ENCODE measurements around the gene ZBTB21.
"Not testable (repeated sequence)": the region's sequence is repeated elsewhere in the genome, so short reads cannot be mapped to it uniquely, and the experiment has no call there.

ZBTB21 gene

GRCh38 chr21:41966041-41966833, 43.9 kb downstream of the ZBTB21 start:
- DNase-seq: no peak

DNA sequence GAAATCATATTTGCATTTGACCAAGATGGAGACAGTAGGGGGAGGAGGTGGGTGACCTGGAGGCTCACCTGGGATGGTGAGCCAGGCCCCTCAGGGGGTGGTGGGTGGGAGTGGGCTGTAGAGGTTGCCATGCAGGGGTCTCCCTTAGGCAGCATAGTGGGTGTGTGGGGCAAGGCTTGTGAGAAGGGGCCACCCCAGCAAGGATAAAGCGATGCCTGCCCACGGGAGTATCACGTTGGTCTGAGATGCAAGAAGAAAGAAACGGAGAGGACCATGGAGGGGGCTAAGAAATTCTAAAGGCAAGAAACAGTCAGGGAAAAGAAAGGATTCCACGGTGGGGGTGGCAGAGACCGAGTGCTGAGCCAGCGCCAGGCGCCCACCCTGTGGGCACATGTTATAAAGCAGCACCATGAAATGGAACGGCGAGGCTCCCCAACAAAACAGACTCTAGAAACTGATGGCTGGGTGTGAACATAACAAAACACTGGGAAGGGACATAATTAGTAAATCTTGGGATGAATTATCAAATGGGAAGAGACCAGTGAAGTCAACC, 44.6 kb downstream of the ZBTB21 start:
- DNase-seq: no peak

DNA sequence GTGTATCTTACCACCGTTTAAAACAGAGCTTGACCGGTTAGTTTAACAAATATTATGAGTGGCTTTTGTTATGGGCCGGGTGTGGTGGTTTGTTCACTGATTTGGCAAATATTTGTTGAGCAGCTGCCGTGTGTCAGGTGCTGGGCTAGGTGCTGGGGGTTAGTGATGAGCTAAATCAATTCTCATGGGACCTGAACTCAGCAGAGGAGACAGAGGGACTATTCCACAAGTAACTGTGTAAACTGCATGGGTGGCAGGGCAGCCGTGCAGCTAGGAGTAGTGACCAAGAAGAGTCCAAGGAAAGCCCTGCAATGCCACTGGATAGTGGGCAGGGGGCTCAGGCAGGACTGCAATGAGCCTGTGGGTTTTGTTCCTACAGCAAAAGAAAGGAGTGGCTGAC, 45.1 kb downstream of the ZBTB21 start:
- DNase-seq: no peak

- no peak for DNase-seq
Measured at GRCh38 chr21:41964171-41964570, 46.0 kb downstream of the ZBTB21 start.

DNA sequence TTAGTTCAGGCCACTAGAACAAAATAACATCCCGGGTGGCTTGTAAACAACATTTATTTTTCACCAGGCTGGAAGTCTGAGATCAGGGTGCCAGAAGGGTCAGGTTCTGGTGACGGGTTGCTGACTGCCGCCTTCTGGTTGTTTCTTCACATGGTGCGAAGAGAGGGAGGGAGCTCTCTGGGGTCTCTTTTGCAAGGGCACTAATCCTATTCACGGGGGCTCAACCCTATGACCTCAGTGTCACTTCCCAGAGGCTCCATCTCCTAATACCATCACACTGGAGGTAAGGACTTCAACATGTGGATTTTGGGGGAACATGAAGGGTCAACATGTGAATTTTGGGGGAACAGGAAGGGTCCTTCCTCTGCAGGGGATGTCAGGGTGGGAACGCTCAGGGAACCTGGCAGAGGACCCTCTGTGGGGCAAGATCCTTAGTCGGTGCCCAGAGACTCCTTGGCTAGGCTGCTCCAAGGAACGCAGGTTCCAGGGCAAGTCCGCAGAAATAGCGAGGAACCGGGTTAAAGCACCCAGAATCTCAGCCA, 47.7 kb downstream of the ZBTB21 start:
- DNase-seq: no peak

- DNase-seq: no peak
Measured at GRCh38 chr21:41961753-41962152, 48.4 kb downstream of the ZBTB21 start.

DNA sequence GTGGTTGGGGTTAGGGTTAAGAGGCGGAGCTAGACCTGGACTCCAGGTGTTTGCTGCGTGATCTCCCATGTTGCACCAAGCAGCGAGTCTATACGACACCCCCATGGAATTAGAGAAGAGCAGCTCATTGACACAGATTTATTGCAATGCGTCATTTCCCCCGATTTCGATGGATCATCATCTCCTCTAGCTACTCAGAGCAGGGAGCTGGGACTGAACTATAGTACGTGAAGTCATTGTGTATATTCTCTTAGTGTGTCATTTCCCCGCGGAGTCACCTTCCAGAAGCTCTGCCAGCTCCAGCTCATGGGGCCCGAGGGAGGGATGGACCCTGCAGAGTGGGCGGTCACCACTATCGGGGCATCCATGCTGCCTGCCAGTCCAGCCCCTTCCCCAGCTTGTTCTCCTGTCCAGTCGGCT, 48.9 kb downstream of the ZBTB21 start:
- DNase-seq: no peak

- no peak for DNase-seq
Measured at GRCh38 chr21:41960386-41960785, 49.8 kb downstream of the ZBTB21 start.

DNA sequence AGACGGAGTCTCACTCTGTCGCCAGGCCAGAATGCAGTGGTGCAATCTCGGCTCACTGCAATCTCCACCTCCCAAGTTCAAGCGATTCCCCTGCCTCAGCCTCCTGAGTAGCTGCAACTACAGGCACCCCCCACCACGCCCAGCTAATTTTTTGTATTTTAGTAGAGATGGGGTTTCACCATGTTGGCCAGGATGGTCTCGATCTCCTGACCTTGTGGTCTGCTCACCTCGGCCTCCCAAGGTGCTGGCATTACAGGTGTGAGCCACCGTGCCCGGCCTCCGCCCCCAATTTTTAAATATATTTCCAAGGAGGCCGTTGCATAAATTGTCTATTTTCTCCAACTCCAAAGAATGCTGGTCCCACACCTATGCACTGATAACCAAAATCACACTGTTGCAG, 50.5 kb downstream of the ZBTB21 start:
- not testable (repeated sequence) for DNase-seq

DNA sequence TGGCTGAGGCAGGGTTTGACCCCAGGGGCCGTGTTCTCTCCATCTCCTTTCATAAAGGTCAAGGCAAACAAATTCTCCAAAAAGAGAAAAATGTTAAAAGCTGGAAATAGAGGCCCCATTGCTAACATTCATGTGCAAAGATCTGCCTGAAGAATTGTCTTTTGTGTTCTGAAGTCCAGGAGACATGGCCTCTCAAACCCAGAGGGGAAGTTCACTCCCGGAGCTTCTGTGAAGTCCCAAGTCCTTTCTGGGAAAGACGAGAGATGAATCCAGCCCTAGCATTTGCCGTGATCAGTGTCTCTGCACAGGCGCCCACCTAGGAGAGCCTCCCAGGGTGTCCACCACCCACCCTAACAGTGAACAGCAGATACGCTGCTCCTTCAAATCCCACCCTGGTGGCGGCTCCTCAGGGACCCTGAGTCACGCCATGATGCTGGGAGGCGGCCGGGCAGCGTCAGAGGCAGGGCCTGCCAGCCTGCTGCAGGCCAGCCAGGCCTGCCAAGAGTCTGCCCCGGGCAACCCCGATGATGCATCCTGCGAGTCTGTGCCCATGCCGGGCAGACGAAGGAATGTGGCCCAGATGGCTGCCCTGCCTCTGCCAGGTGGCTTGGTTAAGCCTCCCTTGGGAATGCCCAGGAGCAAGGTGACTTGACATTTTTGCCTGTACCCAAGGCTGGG, 51.1 kb downstream of the ZBTB21 start:
- DNase-seq: no peak

GRCh38 chr21:41957991-41958766, 52.0 kb downstream of the ZBTB21 start:
- DNase-seq: peak in 1 of 2 experiments; percentile 35

DNA sequence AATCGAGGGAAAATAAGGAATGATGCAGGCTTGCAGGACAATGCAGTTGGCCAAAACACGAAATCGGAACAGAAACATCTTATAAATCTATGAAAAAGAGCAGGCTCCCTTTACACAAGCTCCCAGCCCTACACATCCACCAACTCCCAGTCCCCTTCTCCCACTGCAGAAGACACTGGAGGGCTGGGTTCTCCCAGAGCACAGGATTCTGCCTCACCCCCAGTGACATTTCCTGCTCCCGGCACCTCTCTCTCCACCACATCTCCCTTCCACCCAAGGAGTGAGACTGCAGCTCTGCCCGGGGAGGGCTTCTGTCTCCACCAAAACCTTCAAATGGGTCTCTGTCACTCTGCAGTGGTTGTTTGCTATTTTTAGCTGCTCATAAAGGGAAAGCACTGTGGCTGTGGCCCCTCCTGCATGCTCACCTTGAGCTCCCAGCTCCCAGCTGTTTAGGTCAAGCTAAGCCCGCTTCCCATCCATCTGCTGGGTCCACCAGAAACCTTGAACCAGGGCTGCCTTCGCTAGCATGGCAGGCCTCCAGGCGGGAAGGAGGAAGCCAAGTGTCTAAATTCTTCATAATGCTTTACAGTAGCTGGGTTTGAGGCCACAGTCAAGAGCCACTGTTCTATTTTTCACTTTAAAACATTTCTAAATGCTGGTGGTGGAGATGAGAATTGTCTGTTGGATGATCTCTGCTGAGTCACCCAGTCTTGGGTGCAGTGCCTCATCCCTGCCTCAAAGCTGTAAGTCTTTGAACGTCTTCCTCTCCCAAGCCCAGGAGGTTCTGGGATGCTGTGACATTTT, 53.0 kb downstream of the ZBTB21 start:
- DNase-seq: no peak

- DNase-seq: no peak
Measured at GRCh38 chr21:41955516-41955915, 54.6 kb downstream of the ZBTB21 start.

- no peak for DNase-seq
Measured at GRCh38 chr21:41954654-41955499, 55.3 kb downstream of the ZBTB21 start.

- peak in 1 of 2 experiments; percentile 51 for DNase-seq
Measured at GRCh38 chr21:41953831-41954653, 56.1 kb downstream of the ZBTB21 start, which contains the start of gene C2CD2. C2CD2 (minus strand) TSS chr21:41954018; CDS start chr21:41953648, 370 bp downstream.

GRCh38 chr21:41953249-41953830, 56.8 kb downstream of the ZBTB21 start:
- no peak for DNase-seq

DNA sequence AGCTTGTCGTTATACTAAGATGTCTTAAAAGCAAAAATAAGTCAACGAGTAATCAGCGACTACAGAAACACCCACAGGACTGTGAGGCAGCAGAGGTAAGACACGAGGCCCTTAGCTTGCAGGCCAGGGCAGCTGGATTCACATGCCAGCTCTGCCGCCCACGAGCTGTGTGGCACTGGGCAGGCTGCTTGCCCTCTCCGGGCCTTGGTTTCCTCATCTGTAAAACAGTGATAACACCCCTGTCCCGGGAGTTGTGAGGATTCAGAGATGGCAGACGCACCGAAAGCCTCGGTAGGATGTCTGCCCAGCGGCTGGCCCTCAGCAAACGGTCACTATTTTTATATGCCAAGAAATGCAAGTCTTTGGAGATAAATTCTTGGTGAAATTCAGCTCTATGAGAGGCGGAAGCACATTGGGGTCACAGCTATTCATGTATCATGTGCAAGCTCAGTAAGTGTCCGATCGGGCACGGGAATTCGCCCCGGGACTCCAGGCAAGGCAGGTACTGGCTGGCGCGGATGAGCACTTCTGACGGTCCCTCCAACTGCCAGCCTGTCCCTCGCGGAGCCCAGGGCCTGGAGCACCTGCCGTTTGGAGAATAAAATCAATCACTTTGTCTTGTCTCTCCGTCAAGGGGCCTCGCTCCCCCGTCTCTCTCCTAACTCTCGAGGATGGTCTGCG, 57.5 kb downstream of the ZBTB21 start:
- no peak for DNase-seq

- no peak for DNase-seq
Measured at GRCh38 chr21:41951876-41952567, 58.1 kb downstream of the ZBTB21 start.

All from NCI-H187 (cell line).